Activated B cell treated with CpG ODN at 0.5 μM for 24 hours (primary cell): ENCODE data around the gene PPARGC1A. TPM values are rescaled to one million over a fixed set of nuclear protein-coding genes. Genes with fewer than 3 reads are reported as not detected.

Experiments used
- ATAC-seq: fragments of 200-7000 bp; cut with Tn5 transposase; one replicate; pipeline ENCODE4 v1.10.0; 2021; ENCODE audit warnings: low read depth, mild to moderate bottlenecking, moderate library complexity
- CTCF ChIA-PET: fragments of 350-600 bp; sonication (Branson Sonifier 250); formaldehyde crosslinking; loops from one replicate; lab custom pipeline; 2021; ENCODE audit warnings: antibody characterized with exemption; lab: Charles Lee
- POLR2A ChIA-PET: fragments of 350-600 bp; sonication (Branson Sonifier 250); formaldehyde crosslinking; loops from one replicate; lab custom pipeline; 2021; ENCODE audit warnings: antibody characterized with exemption; lab: Charles Lee
- DNase-seq: peaks from one replicate; pipeline ENCODE4 v3.0.0; 2022
- H3K27ac Mint-ChIP-seq: one replicate; pipeline ENCODE4 v1.8.0; 2020; ENCODE audit warnings: mixed read lengths
- H3K27me3 Mint-ChIP-seq: one replicate; pipeline ENCODE4 v1.8.0; 2021; ENCODE audit warnings: mixed read lengths
- H3K36me3 Mint-ChIP-seq: one replicate; pipeline ENCODE4 v1.8.0; 2021; ENCODE audit warnings: low read depth, mixed read lengths
- H3K4me1 Mint-ChIP-seq: one replicate; pipeline ENCODE4 v1.8.0; 2021; ENCODE audit warnings: mixed read lengths
- H3K4me3 Mint-ChIP-seq: one replicate; pipeline ENCODE4 v1.8.0; 2020; ENCODE audit warnings: mild to moderate bottlenecking, mixed read lengths
- H3K9me3 Mint-ChIP-seq: one replicate; pipeline ENCODE4 v1.8.0; 2020; ENCODE audit warnings: mixed read lengths
- intact Hi-C: fragments of 100-400 bp; cut with micrococcal nuclease; formaldehyde crosslinking; loops from one replicate; pipeline ENCODE4 v1.15.1; 2024
- total RNA-seq: library from RNA; stranded (reverse); gene quantifications from 2 replicates; pipeline ENCODE4 v1.2.3, GENCODE V29; 2022
- TF ChIP-seq, protein P1 (sequence below): fragments of 200-600 bp; IDR thresholded peaks from one replicate; pipeline ENCODE4 v1.8.0; 2022; ENCODE audit warnings: antibody characterized with exemption, mild to moderate bottlenecking

Gene PPARGC1A
- total RNA-seq, 1 donor from 2014 or later, result not detected

DNA sequence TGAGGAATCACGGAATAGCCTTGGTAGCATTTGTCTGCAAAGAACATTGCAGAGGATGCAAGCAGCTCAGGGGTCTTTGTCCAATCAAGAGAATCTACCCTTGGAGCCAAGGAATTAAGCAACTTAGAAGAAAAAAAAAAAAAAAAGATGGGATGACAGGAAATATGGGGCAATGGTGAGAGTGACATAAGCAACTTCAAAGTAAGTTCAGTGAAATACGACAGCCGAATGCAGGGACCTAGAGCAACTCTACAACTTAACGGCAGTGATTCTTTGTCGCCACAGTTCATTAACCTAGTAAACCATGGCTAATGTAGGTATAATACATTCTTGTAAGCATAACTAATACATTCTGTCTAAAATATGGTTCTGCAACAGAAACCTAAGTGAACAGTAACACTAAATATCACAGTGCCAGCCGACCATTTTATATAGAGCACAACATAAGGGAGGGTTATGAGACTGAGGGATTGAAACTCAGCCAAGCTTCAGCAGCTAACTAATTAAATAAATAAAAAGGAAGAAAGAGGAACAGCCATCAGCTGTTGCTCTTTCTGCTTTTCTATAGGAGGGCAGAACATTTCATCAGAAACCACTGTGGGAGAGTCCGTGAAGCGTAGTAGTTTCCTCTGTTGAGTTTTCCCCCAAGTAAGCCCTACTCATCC lies 74.7 kb downstream of the PPARGC1A start:
- intact Hi-C loops, result no loop called here
- POLR2A ChIA-PET, result no interaction called here
- Mint-ChIP-seq H3K9me3 (peaks cover 2% of the 10 kb centered on the region), H3K4me3 (no peak overlapping the region), H3K27ac (no peak overlapping the region), H3K4me1 (no peaks in the 10 kb centered on the region), H3K36me3 (no peaks in the 10 kb centered on the region), H3K27me3 (no peaks in the 10 kb centered on the region)
- ATAC-seq (no peak), DNase-seq (no peak)
- TF ChIP-seq, protein P1, sequence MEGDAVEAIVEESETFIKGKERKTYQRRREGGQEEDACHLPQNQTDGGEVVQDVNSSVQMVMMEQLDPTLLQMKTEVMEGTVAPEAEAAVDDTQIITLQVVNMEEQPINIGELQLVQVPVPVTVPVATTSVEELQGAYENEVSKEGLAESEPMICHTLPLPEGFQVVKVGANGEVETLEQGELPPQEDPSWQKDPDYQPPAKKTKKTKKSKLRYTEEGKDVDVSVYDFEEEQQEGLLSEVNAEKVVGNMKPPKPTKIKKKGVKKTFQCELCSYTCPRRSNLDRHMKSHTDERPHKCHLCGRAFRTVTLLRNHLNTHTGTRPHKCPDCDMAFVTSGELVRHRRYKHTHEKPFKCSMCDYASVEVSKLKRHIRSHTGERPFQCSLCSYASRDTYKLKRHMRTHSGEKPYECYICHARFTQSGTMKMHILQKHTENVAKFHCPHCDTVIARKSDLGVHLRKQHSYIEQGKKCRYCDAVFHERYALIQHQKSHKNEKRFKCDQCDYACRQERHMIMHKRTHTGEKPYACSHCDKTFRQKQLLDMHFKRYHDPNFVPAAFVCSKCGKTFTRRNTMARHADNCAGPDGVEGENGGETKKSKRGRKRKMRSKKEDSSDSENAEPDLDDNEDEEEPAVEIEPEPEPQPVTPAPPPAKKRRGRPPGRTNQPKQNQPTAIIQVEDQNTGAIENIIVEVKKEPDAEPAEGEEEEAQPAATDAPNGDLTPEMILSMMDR, result no peak
- CTCF ChIA-PET, result no interaction called here

DNA sequence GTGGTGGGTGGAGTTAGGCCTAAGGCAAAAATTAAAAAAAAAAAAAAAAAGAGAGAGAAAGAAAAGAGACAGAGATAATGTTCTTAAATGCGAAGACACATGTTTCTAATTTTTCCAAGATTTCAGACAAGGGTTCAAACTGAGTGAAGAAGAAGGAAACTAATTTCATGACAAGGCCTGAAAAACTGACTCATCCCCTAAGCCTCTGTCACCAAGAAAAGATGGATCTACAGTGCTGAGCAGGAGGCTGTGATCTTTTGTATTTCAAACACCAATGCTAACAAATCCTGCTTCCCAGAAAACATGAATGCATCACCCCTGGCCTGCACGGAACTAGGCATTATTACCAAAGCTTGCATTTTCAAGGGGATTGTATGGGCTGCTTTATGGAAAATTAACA lies 75.3 kb downstream of the PPARGC1A start:
- H3K27ac Mint-ChIP-seq, result no peak overlapping the region
- intact Hi-C loops, result no loop called here
- CTCF ChIA-PET, result no interaction called here

DNA sequence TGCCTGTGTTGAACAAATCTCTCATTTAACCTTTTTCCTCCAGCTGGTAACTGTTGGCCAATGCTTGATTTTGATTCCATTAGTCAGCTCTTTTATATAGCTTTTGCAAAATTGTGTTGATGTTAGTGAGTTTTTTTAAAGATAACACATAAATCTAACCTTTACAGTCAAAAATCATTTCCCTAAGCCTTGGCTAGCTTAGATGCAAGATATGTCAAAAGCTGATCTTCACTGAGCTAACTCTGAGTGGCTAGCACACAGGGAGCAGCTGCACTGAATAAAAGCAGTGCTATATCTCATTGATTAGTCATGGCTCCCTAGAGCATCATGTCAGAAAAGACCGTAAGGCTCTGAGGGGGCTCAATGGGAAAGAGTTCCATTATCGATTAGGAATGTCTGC lies 78.7 kb downstream of the PPARGC1A start:
- Mint-ChIP-seq H3K4me1 (no peaks in the 10 kb centered on the region), H3K27ac (no peak overlapping the region), H3K36me3 (no peaks in the 10 kb centered on the region), H3K4me3 (no peak overlapping the region), H3K9me3 (peaks cover 2% of the 10 kb centered on the region), H3K27me3 (no peaks in the 10 kb centered on the region)
- ATAC-seq (no peak), DNase-seq (no peak)
- POLR2A ChIA-PET, result no interaction called here
- TF ChIP-seq, protein P1, result no peak
- CTCF ChIA-PET, result no interaction called here
- intact Hi-C loops, result no loop called here

More for the DNA sequence above, 75.3 kb downstream of the PPARGC1A start:
- Mint-ChIP-seq H3K36me3 (no peaks in the 10 kb centered on the region), H3K4me3 (no peak overlapping the region), H3K4me1 (no peaks in the 10 kb centered on the region), H3K9me3 (peaks cover 2% of the 10 kb centered on the region), H3K27me3 (no peaks in the 10 kb centered on the region)
- TF ChIP-seq, protein P1, result no peak
- no peak for DNase-seq
- no peak for ATAC-seq
- POLR2A ChIA-PET, result no interaction called here

DNA sequence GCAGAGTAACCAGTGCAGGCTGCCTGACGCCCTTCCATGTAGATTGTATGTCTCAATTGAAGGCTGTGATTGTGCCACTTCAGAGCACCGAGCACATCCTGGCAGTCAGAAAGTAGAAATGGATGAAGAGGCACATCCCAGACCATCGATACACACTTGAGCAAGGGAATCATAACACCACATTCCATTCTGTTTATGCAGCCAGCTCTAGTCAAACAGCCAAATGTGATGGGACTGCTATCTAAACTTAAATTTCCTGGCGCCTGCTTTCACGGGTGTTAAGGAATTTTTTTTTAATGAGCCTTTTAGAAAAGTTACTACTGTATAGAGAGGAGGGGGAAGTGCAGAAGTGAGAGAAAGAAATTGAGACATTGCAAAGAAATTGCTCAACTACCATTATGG lies 84.4 kb downstream of the PPARGC1A start:
- Mint-ChIP-seq H3K27me3 (no peaks in the 10 kb centered on the region), H3K27ac (no peak overlapping the region), H3K4me3 (no peak overlapping the region), H3K9me3 (peaks cover 2% of the 10 kb centered on the region), H3K4me1 (no peaks in the 10 kb centered on the region), H3K36me3 (no peaks in the 10 kb centered on the region)
- CTCF ChIA-PET, result no interaction called here
- no peak for DNase-seq
- TF ChIP-seq, protein P1, result no peak
- no peak for ATAC-seq
- POLR2A ChIA-PET, result no interaction called here
- intact Hi-C loops, result no loop called here

DNA sequence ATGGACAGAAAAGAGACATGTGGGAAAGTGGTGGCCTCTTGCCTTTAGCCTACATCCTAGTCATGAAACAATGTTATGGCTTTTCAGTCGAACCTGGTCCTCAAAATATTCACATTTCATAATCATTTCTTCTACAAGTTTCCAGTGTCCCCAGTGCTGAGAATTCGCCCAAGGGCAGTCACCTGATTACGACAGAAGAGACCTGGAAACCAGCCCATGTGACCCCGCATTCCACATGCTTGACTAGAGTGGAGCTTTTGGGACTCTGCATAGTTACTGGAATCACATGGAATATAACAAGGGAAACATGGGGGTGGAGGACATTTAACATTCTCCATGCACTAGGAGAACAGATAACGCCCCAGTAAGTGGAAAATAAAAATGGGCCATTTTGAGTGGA lies 100.1 kb downstream of the PPARGC1A start:
- ATAC-seq, result no peak
- TF ChIP-seq, protein P1, result no peak
- Mint-ChIP-seq H3K36me3 (no peaks in the 10 kb centered on the region), H3K4me3 (no peak overlapping the region), H3K27me3 (no peaks in the 10 kb centered on the region), H3K4me1 (no peaks in the 10 kb centered on the region), H3K27ac (no peak overlapping the region), H3K9me3 (peaks cover 8% of the 10 kb centered on the region)
- intact Hi-C loops, result no loop called here
- no peak for DNase-seq
- ChIA-PET CTCF (no interaction called here), POLR2A (no interaction called here)
